H1 (cell line): ENCODE data around the gene CORO1C. TPM values are rescaled to one million over a fixed set of nuclear protein-coding genes. Genes with fewer than 3 reads are reported as not detected.

Experiments used
- CTCF ChIA-PET: fragments of 300-600 bp; sonication (Branson Sonifier 250); formaldehyde crosslinking; loops from one replicate; lab custom pipeline; 2021; ENCODE audit not compliant: partially characterized antibody; lab: Charles Lee
- POLR2A ChIA-PET: fragments of 300-600 bp; sonication (Branson Sonifier 250); formaldehyde crosslinking; loops from one replicate; lab custom pipeline; 2021; ENCODE audit warnings: inconsistent platforms; ENCODE audit not compliant: partially characterized antibody; lab: Charles Lee
- DNase-seq, 2 experiments: peaks; one replicate each; pipeline versions ENCODE4 v3.0.0 to v3.0.0-alpha.2; 2010 to 2022; ENCODE audit warnings: low spot score in 2 of 2, low read depth in 1 of 2, mixed read lengths in 1 of 2
- FAIRE-seq: peaks from 2 replicates; lab custom pipeline; 2011; peaks lifted over from hg19 to GRCh38; lab: Jason Lieb, UNC
- H2AFZ ChIP-seq: 2 replicates; pipeline ENCODE4 v1.8.1; 2012; ENCODE audit warnings: low read length, inconsistent platforms
- H2AK5ac ChIP-seq: 2 replicates; pipeline ENCODE4 v1.6.1; 2013; ENCODE audit warnings: low read depth, low read length
- H2BK120ac ChIP-seq: replicated peaks from 2 replicates; pipeline ENCODE3; 2013; ENCODE audit warnings: low read depth, low read length, inconsistent platforms
- H2BK12ac ChIP-seq: 2 replicates; pipeline ENCODE4 v1.6.1; 2013; ENCODE audit warnings: low read depth, low read length
- H2BK15ac ChIP-seq: 2 replicates; pipeline ENCODE4 v1.6.1; 2013; ENCODE audit warnings: low read length
- H2BK20ac ChIP-seq: 2 replicates; pipeline ENCODE4 v1.6.1; 2013; ENCODE audit warnings: low read length
- H2BK5ac ChIP-seq: 2 replicates; pipeline ENCODE4 v1.6.1; 2013; ENCODE audit warnings: low read depth, low read length
- H3K14ac ChIP-seq: 2 replicates; pipeline ENCODE4 v1.6.1; 2013; ENCODE audit warnings: inconsistent platforms; ENCODE audit not compliant: insufficient read length
- H3K18ac ChIP-seq: 2 replicates; pipeline ENCODE4 v1.6.1; 2013; ENCODE audit warnings: low read length; ENCODE audit errors: extremely low read depth
- H3K23ac ChIP-seq: 2 replicates; pipeline ENCODE4 v1.6.1; 2013; ENCODE audit warnings: inconsistent platforms; ENCODE audit not compliant: insufficient read length
- H3K23me2 ChIP-seq: 2 replicates; pipeline ENCODE4 v1.6.1; 2013; ENCODE audit warnings: low read depth, low read length
- H3K27ac ChIP-seq: 2 replicates; pipeline ENCODE4 v1.6.1; 2011; ENCODE audit warnings: low read depth, low read length, inconsistent platforms
- H3K27me3 ChIP-seq, 4 experiments: replicated peaks in 1 of 4; 1 replicate in 1 of 4; 2 replicates in 3 of 4; pipeline versions ENCODE4 v1.6.1 to v1.8.1; 2011 to 2013; ENCODE audit warnings: low read length in 3 of 4, mild to moderate bottlenecking in 3 of 4, inconsistent platforms in 2 of 4, mixed read lengths in 2 of 4, moderate library complexity in 1 of 4; ENCODE audit not compliant: control insufficient read depth in 3 of 4, insufficient read depth in 3 of 4; ENCODE audit errors: extremely low read depth in 1 of 4
- H3K36me3 ChIP-seq, 4 experiments: 2 replicates each; pipeline versions ENCODE4 v1.6.1 to v1.8.1; 2011 to 2013; ENCODE audit warnings: mild to moderate bottlenecking in 4 of 4, low read length in 3 of 4, moderate library complexity in 2 of 4, control low read depth in 1 of 4, inconsistent platforms in 1 of 4; ENCODE audit not compliant: insufficient read depth in 4 of 4, control insufficient read depth in 2 of 4
- H3K4ac ChIP-seq: replicated peaks from 2 replicates; pipeline ENCODE3; 2013; ENCODE audit warnings: low read length, low read depth, mixed read lengths, inconsistent platforms; ENCODE audit not compliant: insufficient read length
- H3K4me1 ChIP-seq, 4 experiments: replicated peaks in 1 of 4; 1 replicate in 1 of 4; 2 replicates in 3 of 4; pipeline versions ENCODE4 v1.6.1 to v1.8.1; 2011 to 2013; ENCODE audit warnings: low read length in 3 of 4, inconsistent platforms in 2 of 4, mixed read lengths in 1 of 4; ENCODE audit not compliant: insufficient read depth in 4 of 4, control insufficient read depth in 3 of 4
- H3K4me2 ChIP-seq, 2 experiments: 2 replicates each; pipeline versions ENCODE4 v1.6.1 to v1.8.1; 2011 to 2013; ENCODE audit warnings: low read depth in 2 of 2, low read length in 2 of 2, control low read depth in 1 of 2, inconsistent platforms in 1 of 2, mild to moderate bottlenecking in 1 of 2; ENCODE audit not compliant: insufficient read depth in 1 of 2
- H3K4me3 ChIP-seq, 4 experiments: fragments of 200-600, 300-600 bp in 1 of 4; sonication (generic), shearing (Covaris generic), sonication (Bioruptor Twin) in 1 of 4; 2 replicates each; pipeline versions ENCODE4 v1.5.1 to v1.8.1; 2011 to 2016; ENCODE audit warnings: low read length in 4 of 4, low read depth in 3 of 4, control low read depth in 2 of 4, inconsistent platforms in 2 of 4, mild to moderate bottlenecking in 2 of 4, mixed read lengths in 1 of 4, moderate library complexity in 1 of 4; ENCODE audit not compliant: insufficient read depth in 2 of 4; ENCODE audit errors: extremely low read depth in 1 of 4
- H3K56ac ChIP-seq: replicated peaks from 2 replicates; pipeline ENCODE3; 2013; ENCODE audit warnings: low read depth, mild to moderate bottlenecking, mixed read lengths, low read length, inconsistent platforms; ENCODE audit not compliant: insufficient read length
- H3K79me1 ChIP-seq: 2 replicates; pipeline ENCODE4 v1.6.1; 2013; ENCODE audit warnings: low read depth, low read length, control low read depth
- H3K79me2 ChIP-seq, 2 experiments: 2 replicates each; pipeline versions ENCODE4 v1.6.1 to v1.8.1; 2012 to 2013; ENCODE audit warnings: low read length in 2 of 2, mild to moderate bottlenecking in 2 of 2, inconsistent platforms in 1 of 2; ENCODE audit not compliant: insufficient read depth in 2 of 2, control insufficient read depth in 1 of 2
- H3K9ac ChIP-seq, 4 experiments: replicated peaks in 1 of 4; 1 replicate in 1 of 4; 2 replicates in 3 of 4; pipeline versions ENCODE4 v1.6.1 to v1.8.1; 2011 to 2013; ENCODE audit warnings: low read depth in 3 of 4, low read length in 3 of 4, control low read depth in 2 of 4, mild to moderate bottlenecking in 2 of 4, moderate library complexity in 2 of 4, inconsistent platforms in 1 of 4; ENCODE audit errors: extremely low read depth in 1 of 4
- H3K9me3 ChIP-seq, 2 experiments: 2 replicates each; pipeline versions ENCODE4 v1.6.1 to v1.8.1; 2012 to 2013; ENCODE audit warnings: mild to moderate bottlenecking in 2 of 2, moderate library complexity in 2 of 2, control low read depth in 1 of 2, inconsistent platforms in 1 of 2, low read depth in 1 of 2, low read length in 1 of 2, mixed read lengths in 1 of 2; ENCODE audit not compliant: insufficient read depth in 2 of 2
- H4K20me1 ChIP-seq, 2 experiments: replicated peaks in 1 of 2; 2 replicates each; pipeline versions ENCODE3 to v1.8.1; 2011 to 2013; ENCODE audit warnings: inconsistent platforms in 2 of 2, low read length in 2 of 2, mild to moderate bottlenecking in 1 of 2; ENCODE audit not compliant: insufficient read depth in 2 of 2, control insufficient read depth in 1 of 2
- H4K5ac ChIP-seq: 2 replicates; pipeline ENCODE4 v1.6.1; 2013; ENCODE audit warnings: low read length, low read depth, mixed read lengths, inconsistent platforms; ENCODE audit not compliant: insufficient read length
- H4K8ac ChIP-seq: 2 replicates; pipeline ENCODE4 v1.8.0; 2013; ENCODE audit warnings: mild to moderate bottlenecking, moderate library complexity, low read length, inconsistent platforms; ENCODE audit not compliant: insufficient read depth; ENCODE audit errors: extremely low read depth
- H4K91ac ChIP-seq: replicated peaks from 2 replicates; pipeline ENCODE3; 2013; ENCODE audit warnings: low read length, mixed read lengths, inconsistent platforms; ENCODE audit not compliant: insufficient read length
- BCL11A ChIP-seq, 2 experiments: IDR thresholded peaks; one replicate each; pipeline ENCODE4 v1.6.1; 2011; ENCODE audit warnings: low read depth in 2 of 2, low read length in 2 of 2, mild to moderate bottlenecking in 2 of 2
- CBX8 ChIP-seq: fragments of 300-800, 300-1000 bp; sonication (generic); IDR thresholded peaks from 2 replicates; pipeline ENCODE4 v1.7.1; 2016; ENCODE audit warnings: low read depth, low read length, borderline replicate concordance
- CREB1 ChIP-seq: IDR thresholded peaks from 2 replicates; pipeline ENCODE4 v1.6.1; 2012; ENCODE audit warnings: inconsistent platforms
- EZH2 ChIP-seq: fragments of 200-600 bp; sonication (generic); IDR thresholded peaks from 2 replicates; pipeline ENCODE4 v1.7.1; 2012; ENCODE audit warnings: low read depth, mild to moderate bottlenecking, moderate library complexity, low read length, inconsistent platforms; ENCODE audit not compliant: severe bottlenecking
- GTF2F1 ChIP-seq: IDR thresholded peaks from 2 replicates; pipeline ENCODE4 v1.6.1; 2012; ENCODE audit warnings: low read depth, low read length, improper control_type of control experiment, borderline replicate concordance
- JUN ChIP-seq: IDR thresholded peaks from 2 replicates; pipeline ENCODE4 v1.6.1; 2011; ENCODE audit warnings: low read depth, mild to moderate bottlenecking, improper control_type of control experiment, low read length
- JUND ChIP-seq: IDR thresholded peaks from 2 replicates; pipeline ENCODE4 v1.6.1; 2011; ENCODE audit warnings: mild to moderate bottlenecking, improper control_type of control experiment, low read length
- NRF1 ChIP-seq: IDR thresholded peaks from 2 replicates; pipeline ENCODE4 v1.6.1; 2011; ENCODE audit warnings: mild to moderate bottlenecking, low read depth, low read length, improper control_type of control experiment
- POLR2A ChIP-seq, 2 experiments: IDR thresholded peaks; 1 replicate in 1 of 2; 2 replicates in 1 of 2; pipeline ENCODE4 v1.6.1; 2011; ENCODE audit warnings: low read depth in 2 of 2, low read length in 2 of 2, mild to moderate bottlenecking in 2 of 2; ENCODE audit errors: control extremely low read depth in 1 of 2
- SP1 ChIP-seq: IDR thresholded peaks from 2 replicates; pipeline ENCODE4 v1.6.1; 2011; ENCODE audit warnings: low read depth, low read length
- TAF1 ChIP-seq: IDR thresholded peaks from 2 replicates; pipeline ENCODE4 v1.6.1; 2011; ENCODE audit warnings: mild to moderate bottlenecking, low read depth, low read length
- TBP ChIP-seq: IDR thresholded peaks from 2 replicates; pipeline ENCODE4 v1.6.1; 2011; ENCODE audit warnings: low read depth, low read length, improper control_type of control experiment
- TEAD4 ChIP-seq: IDR thresholded peaks from 2 replicates; pipeline ENCODE4 v1.6.1; 2012; ENCODE audit warnings: low read depth, low read length, inconsistent platforms, mixed read lengths
- WGBS, 2 experiments: shearing (Covaris generic) in 1 of 2; methylation state at CpG; one replicate each; pipeline versions ENCODE4 v1.1.6 to v1.1.7; 2013 to 2015; ENCODE audit warnings: low lambda C conversion rate in 2 of 2, mixed read lengths in 2 of 2, inconsistent platforms in 1 of 2, low coverage in 1 of 2, missing lambda C conversion rate in 1 of 2; ENCODE audit not compliant: insufficient replicate concordance in 2 of 2, insufficient coverage in 1 of 2, insufficient read length in 1 of 2; ENCODE audit errors: extremely low coverage in 1 of 2, missing lambda C conversion rate in 1 of 2; 5-methylcytosine and 5-hydroxymethylcytosine counted together
- polyA plus RNA-seq, 7 experiments: library from polyadenylated mRNA; depleted of rRNA in 3 of 7; stranded (reverse) in 5 of 7; unstranded in 2 of 7; fragments of >200 nt in 5 of 7; fragments of 200-250 nt in 2 of 7; gene quantifications; 1 replicate in 5 of 7; 2 replicates in 1 of 7; 4 replicates in 1 of 7; pipeline versions ENCODE4 v1.2.1 to v1.2.3, GENCODE V29; 2011 to 2013; ENCODE audit warnings: missing spikeins in 2 of 7, mixed read lengths in 2 of 7
- total RNA-seq: library from RNA; stranded (reverse); fragmentation: NEBNext Ultra II Directional; extraction: Animal tissue kit (Norgen Biotek cat#: 25700); gene quantifications from 2 replicates; pipeline ENCODE4 v1.2.1, GENCODE V29; 2021

CORO1C gene
- total and polyA plus RNA-seq, 2 of the 8 experiments (the other 6 are each of a cell fraction or from before 2014, with no cell fraction given): 72.7 to 120 TPM

GRCh38 chr12:108679106-108679681 is 52.1 kb downstream of the CORO1C start:
- CTCF ChIA-PET: interaction anchor here (0.8 to 1.0 kb wide), 4 partner anchors 10 to 125 kb away, joined by 3 to 5 read pairs (median 4); no protein-coding TSS in a partner anchor
- Histone ChIP-seq H2BK120ac (no peak overlapping the region), H3K14ac (no peak overlapping the region), H3K4me1 (no peaks in the 10 kb centered on the region; a peak in 1 of 7 replicates), H4K91ac (no peak overlapping the region), H3K79me2 (peaks cover 0 to 45% of the 10 kb centered on the region in 2 experiments; a peak in 2 of 4 replicates), H4K20me1 (peaks cover 0 to 4% of the 10 kb centered on the region in 2 experiments), H3K27ac (no peak overlapping the region), H4K5ac (no peak overlapping the region), H2AK5ac (no peak overlapping the region), H3K9ac (no peak overlapping the region), H3K23ac (no peak overlapping the region), H3K36me3 (peaks cover 0 to 3% (median 0%) of the 10 kb centered on the region in 4 experiments; a peak in 2 of 8 replicates), H3K4ac (no peak overlapping the region), H3K27me3 (no peaks in the 10 kb centered on the region), H2AFZ (no peak overlapping the region), H2BK15ac (no peak overlapping the region), H3K9me3 (no peaks in the 10 kb centered on the region), H2BK12ac (no peak overlapping the region), H2BK5ac (no peak overlapping the region), H3K23me2 (no peaks in the 10 kb centered on the region), H2BK20ac (no peak overlapping the region), H3K4me2 (no peak overlapping the region), H3K56ac (no peak overlapping the region), H3K4me3 (no peak overlapping the region), H3K18ac (no peak overlapping the region), H4K8ac (no peak overlapping the region), H3K79me1 (0 out of 2 replicates have a peak, but pooled peaks cover 2% of the 10 kb centered on the region)
- 100% methylated on average over 1 of the region's 1 CpG; no CpG with 5 or more reads in 1 of the 2 experiments for WGBS, 2 experiments
- TF ChIP-seq TEAD4 (no peak), POLR2A (IDR thresholded peaks at IDR 0.05; ENCODE audit: control extremely low read depth in 1 of 2, low read depth in 2 of 2, low read length in 2 of 2) (no peak), BCL11A (IDR thresholded peaks at IDR 0.05; ENCODE audit: low read depth in 2 of 2, low read length in 2 of 2) (no peak), JUN (no peak), JUND (no peak), EZH2 (no peak), GTF2F1 (no peak), TBP (no peak), NRF1 (no peak), SP1 (no peak), CREB1 (no peak), TAF1 (no peak), CBX8 (no peak)
- no peak for DNase-seq
- FAIRE-seq: no peak
- POLR2A ChIA-PET: interaction anchor here (0.7 kb wide), 1 partner anchor 14 kb away, joined by 3 read pairs; no protein-coding TSS in a partner anchor
